ENCODE results near the gene RPP40. TPM values are rescaled to one million over a fixed set of nuclear protein-coding genes. Genes with fewer than 3 reads are reported as not detected.

RPP40 gene
- total and polyA plus RNA-seq, 9 of the 15 experiments (the other 6 are each of a cell fraction or from before 2014, with no cell fraction given) = 22.6 to 114 (median 39.0) TPM

GRCh38 chr6:5050009-5050408 is 46.2 kb upstream of the RPP40 start:
- Histone ChIP-seq H3K36me3 (ENCODE audit: control insufficient read depth, insufficient read depth, low read length) (no peaks in the 10 kb centered on the region), H3K9ac (ENCODE audit: insufficient read depth in 1 of 2, low read depth in 2 of 2, low read length in 2 of 2) (no peak overlapping the region), H4K20me1 (replicated peaks; ENCODE audit: control insufficient read depth, insufficient read depth, low read length) (no peaks in the 10 kb centered on the region), H3K27ac (ENCODE audit: extremely low read depth, low read depth, low read length) (no peak overlapping the region), H3K9me3 (replicated peaks; ENCODE audit: control insufficient read depth, insufficient read depth, low read depth, low read length) (no peaks in the 10 kb centered on the region), H2AFZ (ENCODE audit: low read depth, low read length) (no peak overlapping the region), H3K4me1 (replicated peaks in 1 of 2; ENCODE audit: control insufficient read depth in 2 of 2, insufficient read depth in 2 of 2, low read length in 2 of 2) (no peaks in the 10 kb centered on the region), H3K79me2 (ENCODE audit: control insufficient read depth, insufficient read depth, low read length) (no peaks in the 10 kb centered on the region), H3K27me3 (ENCODE audit: control insufficient read depth in 2 of 2, insufficient read depth in 2 of 2, low read length in 2 of 2) (peaks cover 0 to 18% of the 10 kb centered on the region in 2 experiments; a peak in 3 of 5 replicates), H3K4me3 (no peak overlapping the region), H3K4me2 (ENCODE audit: insufficient read depth, low read length) (no peak overlapping the region), H3K9me1 (ENCODE audit: control insufficient read depth, insufficient read depth, low read length) (no peaks in the 10 kb centered on the region)
- 7% methylated on average over 2 of the region's 2 CpGs for WGBS (ENCODE audit: insufficient coverage, low coverage, missing lambda C conversion rate)
- ATAC-seq (no peak), FAIRE-seq (no peak), DNase-seq (ENCODE audit: extremely low read depth in 1 of 4, low spot score in 3 of 4) (no peak)
- TF ChIP-seq CEBPG (CRISPR knock-in tag; IDR thresholded peaks at IDR 0.05) (no peak), CEBPG (tag; conservative IDR thresholded peaks at IDR 0.05 in 1 of 2, IDR thresholded peaks at IDR 0.05 in 1 of 2) (no peak), PPARD (CRISPR knock-in tag; IDR thresholded peaks at IDR 0.05) (no peak)
- intact Hi-C loops (cut with micrococcal nuclease) = loop anchor here (10.0 kb wide), 1 partner anchor 415 kb away; no protein-coding TSS in a partner anchor
- ChIA-PET POLR2A (interaction anchor here (1.1 kb wide), 1 partner anchor 63 kb away, joined by 4 read pairs; no protein-coding TSS in a partner anchor), CTCF (ENCODE audit: low intra/inter-chr PET ratio) (no interaction called here)
- in situ Hi-C loops (cut with MboI) = no loop called here
- no TSS peak for BruUV-seq (replicated peaks)

DNA sequence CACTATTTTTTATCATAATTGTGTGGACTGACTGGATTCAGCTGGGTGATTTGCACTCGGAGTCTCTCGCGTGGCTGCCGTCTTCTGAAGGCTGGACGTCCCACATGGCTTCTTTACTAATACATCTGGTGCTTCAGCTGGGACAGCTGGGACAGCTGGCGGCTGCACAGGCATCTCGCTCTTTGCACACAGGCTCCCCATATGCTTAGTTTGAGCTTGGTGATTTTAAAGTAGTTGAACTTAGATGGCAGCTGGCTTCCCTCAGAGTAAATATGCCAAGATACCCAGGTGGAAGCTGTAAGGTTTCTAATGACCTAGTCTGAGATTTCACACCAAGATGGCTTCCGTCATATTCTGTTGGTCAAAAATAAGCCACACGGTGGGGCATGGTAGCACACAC is 42.6 kb upstream of the RPP40 start:
- WGBS (ENCODE audit: insufficient coverage, low coverage, missing lambda C conversion rate) = 31% methylated on average over 9 of the region's 9 CpGs
- no peak overlapping the region for H2AFZ ChIP-seq (ENCODE audit: low read depth, low read length)
- intact Hi-C loops (cut with micrococcal nuclease) = no loop called here
- no peak for FAIRE-seq
- H3K9me1 ChIP-seq (ENCODE audit: control insufficient read depth, insufficient read depth, low read length) = no peaks in the 10 kb centered on the region
- no peak overlapping the region for H3K4me3 ChIP-seq
- H3K27me3 ChIP-seq (ENCODE audit: control insufficient read depth in 2 of 2, insufficient read depth in 2 of 2, low read length in 2 of 2) = peaks cover 2 to 26% of the 10 kb centered on the region in 2 experiments; a peak in 4 of 5 replicates
- no peaks in the 10 kb centered on the region for H3K4me1 ChIP-seq (replicated peaks in 1 of 2; ENCODE audit: control insufficient read depth in 2 of 2, insufficient read depth in 2 of 2, low read length in 2 of 2)
- H3K27ac ChIP-seq (ENCODE audit: extremely low read depth, low read depth, low read length) = no peak overlapping the region
- ChIA-PET CTCF (ENCODE audit: low intra/inter-chr PET ratio) (no interaction called here), POLR2A (interaction anchor here (0.9 to 1.4 kb wide), 2 partner anchors 11 to 18 kb away, joined by 4 to 5 read pairs; no protein-coding TSS in a partner anchor)
- H3K9me3 ChIP-seq (replicated peaks; ENCODE audit: control insufficient read depth, insufficient read depth, low read depth, low read length) = no peaks in the 10 kb centered on the region
- ATAC-seq = no peak
- H3K36me3 ChIP-seq (ENCODE audit: control insufficient read depth, insufficient read depth, low read length) = no peaks in the 10 kb centered on the region
- H3K4me2 ChIP-seq (ENCODE audit: insufficient read depth, low read length) = no peak overlapping the region
- in situ Hi-C loops (cut with MboI) = no loop called here
- no peaks in the 10 kb centered on the region for H4K20me1 ChIP-seq (replicated peaks; ENCODE audit: control insufficient read depth, insufficient read depth, low read length)
- H3K79me2 ChIP-seq (ENCODE audit: control insufficient read depth, insufficient read depth, low read length) = no peaks in the 10 kb centered on the region
- DNase-seq (ENCODE audit: extremely low read depth in 1 of 4, low spot score in 3 of 4) = no peak
- BruUV-seq (replicated peaks) = no TSS peak
- H3K9ac ChIP-seq (ENCODE audit: insufficient read depth in 1 of 2, low read depth in 2 of 2, low read length in 2 of 2) = no peak overlapping the region
- TF ChIP-seq, protein P1, sequence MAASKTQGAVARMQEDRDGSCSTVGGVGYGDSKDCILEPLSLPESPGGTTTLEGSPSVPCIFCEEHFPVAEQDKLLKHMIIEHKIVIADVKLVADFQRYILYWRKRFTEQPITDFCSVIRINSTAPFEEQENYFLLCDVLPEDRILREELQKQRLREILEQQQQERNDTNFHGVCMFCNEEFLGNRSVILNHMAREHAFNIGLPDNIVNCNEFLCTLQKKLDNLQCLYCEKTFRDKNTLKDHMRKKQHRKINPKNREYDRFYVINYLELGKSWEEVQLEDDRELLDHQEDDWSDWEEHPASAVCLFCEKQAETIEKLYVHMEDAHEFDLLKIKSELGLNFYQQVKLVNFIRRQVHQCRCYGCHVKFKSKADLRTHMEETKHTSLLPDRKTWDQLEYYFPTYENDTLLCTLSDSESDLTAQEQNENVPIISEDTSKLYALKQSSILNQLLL (CRISPR knock-in tag; IDR thresholded peaks at IDR 0.05; ENCODE audit: borderline replicate concordance) = no peak
- TF ChIP-seq CUX1 (CRISPR knock-in tag; IDR thresholded peaks at IDR 0.05) (no peak), HMG20A (CRISPR knock-in tag; conservative IDR thresholded peaks at IDR 0.05) (no peak), KDM2B (CRISPR knock-in tag; IDR thresholded peaks at IDR 0.05) (no peak), HDAC8 (tag; IDR thresholded peaks at IDR 0.05) (no peak), NFIX (CRISPR knock-in tag; IDR thresholded peaks at IDR 0.05; ENCODE audit: low read depth) (no peak), RBM25 (IDR thresholded peaks at IDR 0.05; ENCODE audit: low read depth, low read length, severe bottlenecking) (no peak)

Measured in K562 (cell line).